A549 (cell line): ENCODE results near the gene ADGRL1. TPM values are rescaled to one million over a fixed set of nuclear protein-coding genes. Genes with fewer than 3 reads are reported as not detected.

ENCODE experiments used
- ATAC-seq, 2 experiments: fragments of 200-7000 bp in 1 of 2; fragments of >200 bp in 1 of 2; cut with Nextera tagmentation in 1 of 2; cut with Tn5 transposase in 1 of 2; 3 replicates each; pipeline versions ENCODE4 v1.8.0 to v1.9.1; 2018 to 2020; ENCODE audit warnings: mild to moderate bottlenecking in 1 of 2, moderate library complexity in 1 of 2
- CTCF ChIA-PET: fragments of 300-600 bp; sonication (Branson Sonifier 250); formaldehyde crosslinking; extraction: SDS; loops from one replicate; lab custom pipeline; 2021; ENCODE audit warnings: antibody characterized with exemption, inconsistent platforms; lab: Yijun Ruan, JAX
- POLR2A ChIA-PET: fragments of 350-600 bp; formaldehyde crosslinking; extraction: SDS; loops from one replicate; lab custom pipeline; 2021; ENCODE audit warnings: antibody characterized with exemption, inconsistent platforms; lab: Yijun Ruan, JAX
- DNase-seq, 2 experiments: peaks; one replicate each; pipeline versions ENCODE4 v3.0.0 to v3.0.0-alpha.2; 2011 to 2016; ENCODE audit warnings: low read depth in 1 of 2, low spot score in 1 of 2
- FAIRE-seq: peaks from 2 replicates; lab custom pipeline; 2011; peaks lifted over from hg19 to GRCh38; lab: Jason Lieb, UNC
- H3K27ac ChIP-seq, 2 experiments: fragments of >200 bp; sonication (Bioruptor Twin); formaldehyde crosslinking; 3 replicates each; pipeline ENCODE4 v1.5.1; 2016 to 2017
- H3K4me1 ChIP-seq: fragments of >200 bp; sonication (Bioruptor Twin); formaldehyde crosslinking; 3 replicates; pipeline ENCODE4 v1.6.1; 2016
- H3K4me2 ChIP-seq: fragments of >200 bp; sonication (Bioruptor Twin); formaldehyde crosslinking; 3 replicates; pipeline ENCODE4 v1.6.1; 2016
- H3K4me3 ChIP-seq: fragments of >200 bp; sonication (Bioruptor Twin); formaldehyde crosslinking; 3 replicates; pipeline ENCODE4 v1.5.1; 2016
- H3K9me3 ChIP-seq: fragments of >200 bp; sonication (Bioruptor Twin); formaldehyde crosslinking; 3 replicates; pipeline ENCODE4 v1.6.1; 2016
- ATOH8 ChIP-seq: fragments of 250-450 bp; sonication (Bioruptor Pico); IDR thresholded peaks from 2 replicates; pipeline ENCODE4 v1.5.0; 2020; ENCODE audit warnings: low read depth, mild to moderate bottlenecking, moderate library complexity
- BHLHE40 ChIP-seq: IDR thresholded peaks from 2 replicates; pipeline ENCODE4 v1.6.1; 2012; ENCODE audit warnings: low read depth, low read length, inconsistent platforms
- CBX2 ChIP-seq: fragments of 200-600 bp; sonication (generic); IDR thresholded peaks from 2 replicates; pipeline ENCODE4 v1.6.1; 2016; ENCODE audit warnings: low read depth, mild to moderate bottlenecking, borderline replicate concordance
- CBX8 ChIP-seq: fragments of 200-600 bp; sonication (generic); IDR thresholded peaks from 2 replicates; pipeline ENCODE4 v1.6.1; 2016
- CEBPB ChIP-seq, 2 experiments: fragments of >200 bp in 1 of 2; sonication (Bioruptor Twin) in 1 of 2; formaldehyde crosslinking in 1 of 2; IDR thresholded peaks; 2 replicates each; pipeline ENCODE4 v1.6.1; 2012 to 2016
- E2F6 ChIP-seq: IDR thresholded peaks from 2 replicates; pipeline ENCODE4 v1.6.1; 2012; ENCODE audit warnings: low read depth, borderline replicate concordance
- EP300 ChIP-seq, 2 experiments: fragments of >200 bp; sonication (Bioruptor Twin); formaldehyde crosslinking; IDR thresholded peaks; 2 replicates in 1 of 2; 3 replicates in 1 of 2; pipeline ENCODE4 v1.6.1; 2016 to 2017
- FOXS1 ChIP-seq: fragments of 250-450 bp; sonication (Bioruptor Pico); IDR thresholded peaks from 2 replicates; pipeline ENCODE4 v1.5.0; 2020; ENCODE audit warnings: mild to moderate bottlenecking, moderate library complexity
- GATA3 ChIP-seq: IDR thresholded peaks from 2 replicates; pipeline ENCODE4 v1.6.1; 2012; ENCODE audit warnings: borderline replicate concordance
- HOXB5 ChIP-seq: fragments of 250-450 bp; sonication (Bioruptor Pico); IDR thresholded peaks from 2 replicates; pipeline ENCODE4 v1.5.0; 2020; ENCODE audit warnings: mild to moderate bottlenecking, moderate library complexity
- KDM1A ChIP-seq: fragments of 200-600 bp; sonication (generic); IDR thresholded peaks from 2 replicates; pipeline ENCODE4 v1.6.1; 2016; ENCODE audit warnings: low read depth, mild to moderate bottlenecking
- KDM5A ChIP-seq: fragments of 200-600 bp; sonication (generic); IDR thresholded peaks from 2 replicates; pipeline ENCODE4 v1.6.1; 2016; ENCODE audit warnings: antibody characterized with exemption, mild to moderate bottlenecking
- MYC ChIP-seq: IDR thresholded peaks from 2 replicates; pipeline ENCODE4 v1.6.1; 2012; ENCODE audit warnings: mild to moderate bottlenecking, inconsistent platforms, low read length, improper control_type of control experiment, borderline replicate concordance
- NPAS2 ChIP-seq: fragments of 250-450 bp; sonication (Bioruptor Pico); IDR thresholded peaks from 2 replicates; pipeline ENCODE4 v1.8.0; 2022; ENCODE audit warnings: mild to moderate bottlenecking, moderate library complexity, borderline replicate concordance
- NR3C1 ChIP-seq: fragments of >200 bp; sonication (Bioruptor Twin); formaldehyde crosslinking; IDR thresholded peaks from 3 replicates; pipeline ENCODE4 v1.6.1; 2017
- RARB ChIP-seq: fragments of 250-450 bp; sonication (Bioruptor Pico); IDR thresholded peaks from 2 replicates; pipeline ENCODE4 v1.8.0; 2021; ENCODE audit warnings: mild to moderate bottlenecking, moderate library complexity
- SMC3 ChIP-seq: fragments of >200 bp; sonication (Bioruptor Twin); formaldehyde crosslinking; IDR thresholded peaks from 3 replicates; pipeline ENCODE4 v1.6.1; 2018; ENCODE audit warnings: inconsistent platforms
- SREBF2 ChIP-seq: fragments of 450-650 bp; IDR thresholded peaks from 2 replicates; pipeline ENCODE4 v1.6.1; 2014; ENCODE audit warnings: mild to moderate bottlenecking, moderate library complexity
- TP53 ChIP-seq: fragments of 250-450 bp; sonication (Bioruptor Pico); IDR thresholded peaks from 2 replicates; pipeline ENCODE4 v1.5.0; 2021; ENCODE audit warnings: mild to moderate bottlenecking, moderate library complexity
- USF2 ChIP-seq: fragments of 450-650 bp; IDR thresholded peaks from 2 replicates; pipeline ENCODE4 v1.6.1; 2014; ENCODE audit warnings: antibody characterized with exemption
- ZFP36 ChIP-seq: fragments of 450-650 bp; IDR thresholded peaks from 2 replicates; pipeline ENCODE4 v1.6.1; 2014; ENCODE audit warnings: borderline replicate concordance; ENCODE audit not compliant: partially characterized antibody
- ZNF302 ChIP-seq: fragments of 250-450 bp; sonication (Bioruptor Pico); IDR thresholded peaks from 2 replicates; pipeline ENCODE4 v1.9.0; 2021; ENCODE audit warnings: inconsistent platforms, mild to moderate bottlenecking, moderate library complexity
- WGBS: methylation state at CpG from one replicate; pipeline ENCODE4 v1.1.6; 2017; ENCODE audit errors: missing lambda C conversion rate; 5-methylcytosine and 5-hydroxymethylcytosine counted together
- polyA plus RNA-seq, 4 experiments: library from polyadenylated mRNA; depleted of rRNA in 3 of 4; stranded (reverse); fragments of >200 nt; fragmentation: RNase III in 1 of 4; extraction: RNeasy Plus Mini Kit Qiagen cat#74134 plus additional on column Dnase treatment in 1 of 4; gene quantifications; 2 replicates in 3 of 4; 3 replicates in 1 of 4; pipeline ENCODE4 v1.2.3, GENCODE V29; 2011 to 2017
- TF ChIP-seq, protein P1 (sequence below): fragments of 150-350 bp; IDR thresholded peaks from 2 replicates; pipeline ENCODE4 v1.6.1; 2014; ENCODE audit warnings: low read depth, mild to moderate bottlenecking, low read length
- TF ChIP-seq, protein P2 (sequence below): fragments of 250-450 bp; sonication (Bioruptor Pico); IDR thresholded peaks from 2 replicates; pipeline ENCODE4 v1.5.0; 2021; ENCODE audit warnings: mild to moderate bottlenecking, moderate library complexity, borderline replicate concordance
- TF ChIP-seq, protein P3 (sequence below): fragments of >200 bp; sonication (Bioruptor Twin); formaldehyde crosslinking; IDR thresholded peaks from 3 replicates; pipeline ENCODE4 v1.5.1; 2016

Gene ADGRL1
- polyA plus RNA-seq, 2 of the 4 experiments (the other 2 are of a cell fraction), result 3.9 to 6.0 TPM

GRCh38 chr19:14159059-14159458 lies 46.9 kb downstream of the ADGRL1 start:
- ATAC-seq, result no peak
- Histone ChIP-seq H3K4me3 (no peak overlapping the region), H3K27ac (no peak overlapping the region), H3K9me3 (no peaks in the 10 kb centered on the region), H3K4me2 (no peak overlapping the region), H3K4me1 (no peaks in the 10 kb centered on the region)
- ChIA-PET POLR2A (no interaction called here), CTCF (interaction anchor here (0.6 to 4.2 kb wide), 5 partner anchors 10 to 201 kb away, joined by 3 to 17 read pairs (median 6); partner anchors contain the start of gene ASF1B)
- TF ChIP-seq USF2 (no peak), ATOH8 (CRISPR knock-in tag) (no peak), RARB (CRISPR knock-in tag) (no peak), ZNF302 (CRISPR knock-in tag) (no peak), KDM5A (no peak), NR3C1 (no peak), GATA3 (no peak), EP300 (IDR thresholded peaks at IDR 0.05) (no peak), ZFP36 (no peak), SREBF2 (no peak), NPAS2 (CRISPR knock-in tag) (no peak), E2F6 (no peak), HOXB5 (no peak), BHLHE40 (no peak), MYC (no peak)
- TF ChIP-seq, protein P1, sequence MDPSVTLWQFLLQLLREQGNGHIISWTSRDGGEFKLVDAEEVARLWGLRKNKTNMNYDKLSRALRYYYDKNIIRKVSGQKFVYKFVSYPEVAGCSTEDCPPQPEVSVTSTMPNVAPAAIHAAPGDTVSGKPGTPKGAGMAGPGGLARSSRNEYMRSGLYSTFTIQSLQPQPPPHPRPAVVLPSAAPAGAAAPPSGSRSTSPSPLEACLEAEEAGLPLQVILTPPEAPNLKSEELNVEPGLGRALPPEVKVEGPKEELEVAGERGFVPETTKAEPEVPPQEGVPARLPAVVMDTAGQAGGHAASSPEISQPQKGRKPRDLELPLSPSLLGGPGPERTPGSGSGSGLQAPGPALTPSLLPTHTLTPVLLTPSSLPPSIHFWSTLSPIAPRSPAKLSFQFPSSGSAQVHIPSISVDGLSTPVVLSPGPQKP, result no peak
- FAIRE-seq, result no peak
- WGBS, result 75% methylated on average over 7 of the region's 12 CpGs
- no peak for DNase-seq

DNA sequence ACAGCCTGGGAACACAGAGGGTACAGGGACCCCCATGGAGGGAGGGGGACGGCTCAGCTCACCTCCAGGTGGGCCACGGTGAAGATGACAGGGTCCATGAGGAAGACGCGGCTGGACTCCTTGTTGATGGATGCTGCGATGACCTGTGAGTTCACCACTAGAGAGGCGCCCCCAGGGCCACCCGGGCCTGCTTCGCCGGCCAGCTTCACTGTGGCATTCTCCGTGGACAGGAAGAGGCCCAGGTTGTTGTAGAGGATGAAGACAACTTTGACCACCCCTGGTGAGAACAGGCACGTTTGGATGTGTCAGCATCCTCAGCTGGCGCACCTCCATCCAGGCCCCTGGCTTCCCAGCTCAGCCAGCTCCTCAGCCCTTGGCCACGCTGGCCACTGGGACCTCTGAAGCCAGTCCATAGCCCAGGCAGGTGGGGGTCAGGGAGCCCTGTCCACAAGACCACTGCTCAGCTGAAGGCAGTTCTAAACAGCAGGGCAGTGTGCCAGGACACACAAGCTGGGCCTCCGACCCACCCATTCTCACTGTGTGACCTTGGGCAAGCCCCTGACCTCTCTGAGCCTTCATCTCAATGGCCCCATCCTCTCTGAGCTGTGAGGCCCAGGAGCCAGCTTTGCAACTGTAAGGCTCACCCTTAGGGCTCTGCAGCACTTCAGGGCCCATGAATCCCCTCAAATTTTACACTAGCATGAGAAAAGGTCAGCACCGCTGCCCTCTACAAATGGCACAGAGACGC lies 47.5 kb downstream of the ADGRL1 start:
- DNase-seq (no peak), ATAC-seq (no peak), FAIRE-seq (no peak)
- no peak overlapping the region for H3K4me3 ChIP-seq
- 79% methylated on average over 7 of the region's 16 CpGs for WGBS
- no peak overlapping the region for H3K27ac ChIP-seq
- no peaks in the 10 kb centered on the region for H3K9me3 ChIP-seq
- no peak overlapping the region for H3K4me2 ChIP-seq
- ChIA-PET POLR2A (no interaction called here), CTCF (interaction anchor here (0.6 to 4.2 kb wide), 8 partner anchors 11 to 201 kb away, joined by 3 to 17 read pairs (median 4); partner anchors contain the start of gene ASF1B)
- H3K4me1 ChIP-seq, result no peaks in the 10 kb centered on the region
- no peak for TF ChIP-seq HOXB5
- no peak for TF ChIP-seq CBX2
- no peak for TF ChIP-seq CEBPB (IDR thresholded peaks at IDR 0.05)
- TF ChIP-seq CBX8, result no peak
- TF ChIP-seq SMC3, result no peak
- TF ChIP-seq TP53 (CRISPR knock-in tag), result no peak
- TF ChIP-seq, protein P2, sequence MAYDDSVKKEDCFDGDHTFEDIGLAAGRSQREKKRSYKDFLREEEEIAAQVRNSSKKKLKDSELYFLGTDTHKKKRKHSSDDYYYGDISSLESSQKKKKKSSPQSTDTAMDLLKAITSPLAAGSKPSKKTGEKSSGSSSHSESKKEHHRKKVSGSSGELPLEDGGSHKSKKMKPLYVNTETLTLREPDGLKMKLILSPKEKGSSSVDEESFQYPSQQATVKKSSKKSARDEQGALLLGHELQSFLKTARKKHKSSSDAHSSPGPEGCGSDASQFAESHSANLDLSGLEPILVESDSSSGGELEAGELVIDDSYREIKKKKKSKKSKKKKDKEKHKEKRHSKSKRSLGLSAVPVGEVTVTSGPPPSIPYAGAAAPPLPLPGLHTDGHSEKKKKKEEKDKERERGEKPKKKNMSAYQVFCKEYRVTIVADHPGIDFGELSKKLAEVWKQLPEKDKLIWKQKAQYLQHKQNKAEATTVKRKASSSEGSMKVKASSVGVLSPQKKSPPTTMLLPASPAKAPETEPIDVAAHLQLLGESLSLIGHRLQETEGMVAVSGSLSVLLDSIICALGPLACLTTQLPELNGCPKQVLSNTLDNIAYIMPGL (CRISPR knock-in tag), result no peak
- TF ChIP-seq ZFP36, result no peak
- TF ChIP-seq FOXS1 (CRISPR knock-in tag), result no peak
- no peak for TF ChIP-seq KDM1A
- no peak for TF ChIP-seq ATOH8 (CRISPR knock-in tag)
- TF ChIP-seq, protein P3, sequence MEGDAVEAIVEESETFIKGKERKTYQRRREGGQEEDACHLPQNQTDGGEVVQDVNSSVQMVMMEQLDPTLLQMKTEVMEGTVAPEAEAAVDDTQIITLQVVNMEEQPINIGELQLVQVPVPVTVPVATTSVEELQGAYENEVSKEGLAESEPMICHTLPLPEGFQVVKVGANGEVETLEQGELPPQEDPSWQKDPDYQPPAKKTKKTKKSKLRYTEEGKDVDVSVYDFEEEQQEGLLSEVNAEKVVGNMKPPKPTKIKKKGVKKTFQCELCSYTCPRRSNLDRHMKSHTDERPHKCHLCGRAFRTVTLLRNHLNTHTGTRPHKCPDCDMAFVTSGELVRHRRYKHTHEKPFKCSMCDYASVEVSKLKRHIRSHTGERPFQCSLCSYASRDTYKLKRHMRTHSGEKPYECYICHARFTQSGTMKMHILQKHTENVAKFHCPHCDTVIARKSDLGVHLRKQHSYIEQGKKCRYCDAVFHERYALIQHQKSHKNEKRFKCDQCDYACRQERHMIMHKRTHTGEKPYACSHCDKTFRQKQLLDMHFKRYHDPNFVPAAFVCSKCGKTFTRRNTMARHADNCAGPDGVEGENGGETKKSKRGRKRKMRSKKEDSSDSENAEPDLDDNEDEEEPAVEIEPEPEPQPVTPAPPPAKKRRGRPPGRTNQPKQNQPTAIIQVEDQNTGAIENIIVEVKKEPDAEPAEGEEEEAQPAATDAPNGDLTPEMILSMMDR, result no peak
